SU-DHL-6 (cell line): Measurements from ENCODE around the gene SNAP91.

Source experiments
- H2AFZ ChIP-seq: fragments of 200-600 bp; sonication (generic); 2 replicates; pipeline ENCODE4 v1.6.1; 2014; ENCODE audit warnings: low read depth, mild to moderate bottlenecking, moderate library complexity, mixed read lengths, antibody characterized with exemption, low read length; ENCODE audit not compliant: severe bottlenecking
- H3F3A ChIP-seq: fragments of 200-600 bp; shearing (Covaris generic); 2 replicates; pipeline ENCODE4 v1.6.0; 2016; ENCODE audit warnings: antibody characterized with exemption, mild to moderate bottlenecking; ENCODE audit not compliant: insufficient read depth
- H3K27ac ChIP-seq: fragments of 200-600 bp; sonication (generic); 2 replicates; pipeline ENCODE4 v1.5.1; 2016; ENCODE audit warnings: low read depth, mild to moderate bottlenecking, low read length, moderate library complexity, mixed read lengths
- H3K27me3 ChIP-seq: fragments of 200-600 bp; sonication (generic), shearing (Covaris generic); 2 replicates; pipeline ENCODE4 v1.6.0; 2014; ENCODE audit warnings: mild to moderate bottlenecking, low read length
- H3K36me3 ChIP-seq: fragments of 200-600 bp; sonication (generic); 2 replicates; pipeline ENCODE4 v1.6.1; 2014; ENCODE audit warnings: mild to moderate bottlenecking, low read length, mixed read lengths
- H3K4me2 ChIP-seq: fragments of 300-600, 200-600 bp; shearing (Covaris generic), sonication (generic); 2 replicates; pipeline ENCODE4 v1.6.0; 2014; ENCODE audit warnings: low read length, low read depth, mild to moderate bottlenecking; ENCODE audit not compliant: poor library complexity, severe bottlenecking
- H3K4me3 ChIP-seq: fragments of 200-600 bp; sonication (generic); 2 replicates; pipeline ENCODE4 v1.5.1; 2014; ENCODE audit warnings: antibody characterized with exemption, low read length, mild to moderate bottlenecking, mixed read lengths; ENCODE audit not compliant: insufficient read depth, poor library complexity, severe bottlenecking
- H3K79me2 ChIP-seq: fragments of 200-600 bp; sonication (generic); 2 replicates; pipeline ENCODE4 v1.6.1; 2014; ENCODE audit warnings: mild to moderate bottlenecking, low read length, moderate library complexity; ENCODE audit not compliant: insufficient read depth
- H3K9ac ChIP-seq: fragments of 200-600 bp; sonication (generic); 2 replicates; pipeline ENCODE4 v1.7.0; 2014; ENCODE audit warnings: mild to moderate bottlenecking, low read length
- H3K9me2 ChIP-seq: fragments of 200-600 bp; sonication (generic); replicated peaks from 2 replicates; pipeline ENCODE4 v1.6.1; 2014; ENCODE audit warnings: low read length; ENCODE audit not compliant: insufficient read depth
- H3K9me3 ChIP-seq: fragments of 200-600 bp; sonication (generic); 2 replicates; pipeline ENCODE4 v1.6.1; 2014; ENCODE audit warnings: low read length, mixed read lengths; ENCODE audit not compliant: insufficient read depth
- H4K20me1 ChIP-seq: fragments of 200-600 bp; sonication (generic); 2 replicates; pipeline ENCODE4 v1.6.1; 2014; ENCODE audit warnings: low read depth, mild to moderate bottlenecking, antibody characterized with exemption, low read length, moderate library complexity, mixed read lengths
- EZH2phosphoT487 ChIP-seq: fragments of 200-600 bp; sonication (generic), shearing (Covaris generic); conservative IDR thresholded peaks from 2 replicates; pipeline ENCODE4 v1.6.1; 2018; ENCODE audit warnings: mild to moderate bottlenecking, antibody characterized with exemption, low read length, moderate library complexity, mixed read lengths
- TF ChIP-seq, protein P1 (sequence below): fragments of 200-600 bp; sonication (generic); IDR thresholded peaks from one replicate; pipeline ENCODE4 v1.5.1; 2017; ENCODE audit warnings: antibody characterized with exemption, mild to moderate bottlenecking, low read length, moderate library complexity; ENCODE audit not compliant: insufficient read depth, poor library complexity, severe bottlenecking

The SNAP91 gene

GRCh38 chr6:83601119-83601518 lies 107.8 kb downstream of the SNAP91 start:
- no peaks in the 10 kb centered on the region for H3K9me2 ChIP-seq
- no peak overlapping the region for H3K4me3 ChIP-seq
- no peaks in the 10 kb centered on the region for H4K20me1 ChIP-seq
- no peaks in the 10 kb centered on the region for H3F3A ChIP-seq
- no peak overlapping the region for H2AFZ ChIP-seq
- H3K79me2 ChIP-seq, result no peaks in the 10 kb centered on the region
- no peak overlapping the region for H3K27ac ChIP-seq
- no peaks in the 10 kb centered on the region for H3K9me3 ChIP-seq
- no peaks in the 10 kb centered on the region for H3K27me3 ChIP-seq
- H3K4me2 ChIP-seq, result no peak overlapping the region
- no peak overlapping the region for H3K9ac ChIP-seq
- no peak for TF ChIP-seq EZH2phosphoT487
- TF ChIP-seq, protein P1, sequence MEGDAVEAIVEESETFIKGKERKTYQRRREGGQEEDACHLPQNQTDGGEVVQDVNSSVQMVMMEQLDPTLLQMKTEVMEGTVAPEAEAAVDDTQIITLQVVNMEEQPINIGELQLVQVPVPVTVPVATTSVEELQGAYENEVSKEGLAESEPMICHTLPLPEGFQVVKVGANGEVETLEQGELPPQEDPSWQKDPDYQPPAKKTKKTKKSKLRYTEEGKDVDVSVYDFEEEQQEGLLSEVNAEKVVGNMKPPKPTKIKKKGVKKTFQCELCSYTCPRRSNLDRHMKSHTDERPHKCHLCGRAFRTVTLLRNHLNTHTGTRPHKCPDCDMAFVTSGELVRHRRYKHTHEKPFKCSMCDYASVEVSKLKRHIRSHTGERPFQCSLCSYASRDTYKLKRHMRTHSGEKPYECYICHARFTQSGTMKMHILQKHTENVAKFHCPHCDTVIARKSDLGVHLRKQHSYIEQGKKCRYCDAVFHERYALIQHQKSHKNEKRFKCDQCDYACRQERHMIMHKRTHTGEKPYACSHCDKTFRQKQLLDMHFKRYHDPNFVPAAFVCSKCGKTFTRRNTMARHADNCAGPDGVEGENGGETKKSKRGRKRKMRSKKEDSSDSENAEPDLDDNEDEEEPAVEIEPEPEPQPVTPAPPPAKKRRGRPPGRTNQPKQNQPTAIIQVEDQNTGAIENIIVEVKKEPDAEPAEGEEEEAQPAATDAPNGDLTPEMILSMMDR, result no peak
- H3K36me3 ChIP-seq, result no peaks in the 10 kb centered on the region

GRCh38 chr6:83600459-83600858 lies 108.4 kb downstream of the SNAP91 start:
- Histone ChIP-seq H3F3A (no peaks in the 10 kb centered on the region), H3K4me3 (no peak overlapping the region), H4K20me1 (no peaks in the 10 kb centered on the region), H3K4me2 (no peak overlapping the region), H3K36me3 (no peaks in the 10 kb centered on the region), H3K27me3 (no peaks in the 10 kb centered on the region), H3K79me2 (no peaks in the 10 kb centered on the region), H3K27ac (no peak overlapping the region), H2AFZ (no peak overlapping the region), H3K9me2 (no peaks in the 10 kb centered on the region), H3K9me3 (no peaks in the 10 kb centered on the region), H3K9ac (no peak overlapping the region)
- TF ChIP-seq, protein P1, result no peak
- TF ChIP-seq EZH2phosphoT487, result no peak

DNA sequence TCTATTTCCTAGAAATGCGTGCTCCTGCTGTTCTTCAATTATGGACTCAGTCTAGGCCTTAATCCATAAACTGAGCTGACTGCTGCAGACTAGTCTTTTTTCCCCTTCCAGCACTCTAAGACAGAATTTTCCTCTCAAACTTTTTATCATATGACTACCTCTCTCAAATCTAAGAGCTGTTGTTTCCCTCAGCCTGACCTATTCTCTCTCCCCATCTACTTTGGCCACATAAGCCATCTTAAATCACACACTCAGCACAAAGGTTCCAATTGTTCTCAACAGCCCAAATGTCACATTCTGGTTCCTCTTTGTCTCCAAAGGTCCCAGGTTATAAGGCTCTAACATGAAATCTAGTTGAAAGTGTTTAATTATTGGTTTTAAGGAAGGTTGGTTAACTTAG lies 111.4 kb downstream of the SNAP91 start:
- TF ChIP-seq, protein P1, result no peak
- TF ChIP-seq EZH2phosphoT487, result no peak
- Histone ChIP-seq H3F3A (no peaks in the 10 kb centered on the region), H4K20me1 (no peaks in the 10 kb centered on the region), H3K9ac (no peak overlapping the region), H3K36me3 (no peaks in the 10 kb centered on the region), H3K4me3 (no peak overlapping the region), H3K9me2 (no peaks in the 10 kb centered on the region), H3K4me2 (no peak overlapping the region), H3K79me2 (no peaks in the 10 kb centered on the region), H3K9me3 (no peaks in the 10 kb centered on the region), H3K27me3 (no peaks in the 10 kb centered on the region), H3K27ac (no peak overlapping the region), H2AFZ (no peak overlapping the region)
